ENCODE data around the gene UGT1A7.

Gene UGT1A7

DNA sequence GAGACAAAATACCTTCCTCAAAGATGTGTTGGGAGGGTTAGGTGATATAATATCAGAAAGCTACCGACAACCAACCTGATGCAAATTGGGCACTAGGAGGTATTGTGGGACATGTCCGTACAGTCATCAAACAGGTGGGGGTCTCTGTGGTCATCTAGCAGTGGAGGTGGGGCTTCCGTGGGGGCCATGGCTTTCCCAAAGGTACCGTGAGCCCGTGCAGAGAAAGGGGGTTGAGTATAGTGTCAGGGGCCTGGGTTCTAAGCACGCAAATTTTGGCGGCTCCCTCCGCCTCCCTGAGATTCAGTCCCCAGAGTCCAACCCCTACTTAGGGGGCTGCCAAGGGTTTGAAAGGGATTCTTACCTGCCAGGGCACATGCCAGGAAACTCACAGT is 140.0 kb downstream of the UGT1A7 start:
- TF ChIP-seq ZNF565 (CRISPR knock-in tag; conservative IDR thresholded peaks at IDR 0.05; ENCODE audit: low read depth) (no peak), CSDC2 (CRISPR knock-in tag; IDR thresholded peaks at IDR 0.05) (no peak), ZNF70 (CRISPR knock-in tag; IDR thresholded peaks at IDR 0.05) (no peak), ESRRG (CRISPR knock-in tag; IDR thresholded peaks at IDR 0.05) (no peak), SNAI2 (CRISPR knock-in tag; IDR thresholded peaks at IDR 0.05) (no peak), ARNTL (CRISPR knock-in tag; IDR thresholded peaks at IDR 0.05; ENCODE audit: borderline replicate concordance, low read depth) (no peak), ZC3H10 (CRISPR knock-in tag; IDR thresholded peaks at IDR 0.05) (no peak), TOX (CRISPR knock-in tag; IDR thresholded peaks at IDR 0.05; ENCODE audit: borderline replicate concordance) (no peak), OSR1 (CRISPR knock-in tag; IDR thresholded peaks at IDR 0.05) (no peak), BACH2 (CRISPR knock-in tag; IDR thresholded peaks at IDR 0.05; ENCODE audit: borderline replicate concordance) (no peak), PPARA (CRISPR knock-in tag; IDR thresholded peaks at IDR 0.05; ENCODE audit: borderline replicate concordance) (no peak), ZFP30 (CRISPR knock-in tag; IDR thresholded peaks at IDR 0.05) (no peak), GLIS3 (CRISPR knock-in tag; IDR thresholded peaks at IDR 0.05) (no peak), ZNF8 (CRISPR knock-in tag; IDR thresholded peaks at IDR 0.05) (no peak)
- TF ChIP-seq, protein P1, sequence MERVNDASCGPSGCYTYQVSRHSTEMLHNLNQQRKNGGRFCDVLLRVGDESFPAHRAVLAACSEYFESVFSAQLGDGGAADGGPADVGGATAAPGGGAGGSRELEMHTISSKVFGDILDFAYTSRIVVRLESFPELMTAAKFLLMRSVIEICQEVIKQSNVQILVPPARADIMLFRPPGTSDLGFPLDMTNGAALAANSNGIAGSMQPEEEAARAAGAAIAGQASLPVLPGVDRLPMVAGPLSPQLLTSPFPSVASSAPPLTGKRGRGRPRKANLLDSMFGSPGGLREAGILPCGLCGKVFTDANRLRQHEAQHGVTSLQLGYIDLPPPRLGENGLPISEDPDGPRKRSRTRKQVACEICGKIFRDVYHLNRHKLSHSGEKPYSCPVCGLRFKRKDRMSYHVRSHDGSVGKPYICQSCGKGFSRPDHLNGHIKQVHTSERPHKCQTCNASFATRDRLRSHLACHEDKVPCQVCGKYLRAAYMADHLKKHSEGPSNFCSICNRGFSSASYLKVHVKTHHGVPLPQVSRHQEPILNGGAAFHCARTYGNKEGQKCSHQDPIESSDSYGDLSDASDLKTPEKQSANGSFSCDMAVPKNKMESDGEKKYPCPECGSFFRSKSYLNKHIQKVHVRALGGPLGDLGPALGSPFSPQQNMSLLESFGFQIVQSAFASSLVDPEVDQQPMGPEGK (CRISPR knock-in tag; IDR thresholded peaks at IDR 0.05; ENCODE audit: borderline replicate concordance), result no peak
- TF ChIP-seq, protein P2, sequence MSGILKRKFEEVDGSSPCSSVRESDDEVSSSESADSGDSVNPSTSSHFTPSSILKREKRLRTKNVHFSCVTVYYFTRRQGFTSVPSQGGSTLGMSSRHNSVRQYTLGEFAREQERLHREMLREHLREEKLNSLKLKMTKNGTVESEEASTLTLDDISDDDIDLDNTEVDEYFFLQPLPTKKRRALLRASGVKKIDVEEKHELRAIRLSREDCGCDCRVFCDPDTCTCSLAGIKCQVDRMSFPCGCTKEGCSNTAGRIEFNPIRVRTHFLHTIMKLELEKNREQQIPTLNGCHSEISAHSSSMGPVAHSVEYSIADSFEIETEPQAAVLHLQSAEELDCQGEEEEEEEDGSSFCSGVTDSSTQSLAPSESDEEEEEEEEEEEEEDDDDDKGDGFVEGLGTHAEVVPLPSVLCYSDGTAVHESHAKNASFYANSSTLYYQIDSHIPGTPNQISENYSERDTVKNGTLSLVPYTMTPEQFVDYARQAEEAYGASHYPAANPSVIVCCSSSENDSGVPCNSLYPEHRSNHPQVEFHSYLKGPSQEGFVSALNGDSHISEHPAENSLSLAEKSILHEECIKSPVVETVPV (CRISPR knock-in tag; IDR thresholded peaks at IDR 0.05), result no peak
- TF ChIP-seq, protein P3, sequence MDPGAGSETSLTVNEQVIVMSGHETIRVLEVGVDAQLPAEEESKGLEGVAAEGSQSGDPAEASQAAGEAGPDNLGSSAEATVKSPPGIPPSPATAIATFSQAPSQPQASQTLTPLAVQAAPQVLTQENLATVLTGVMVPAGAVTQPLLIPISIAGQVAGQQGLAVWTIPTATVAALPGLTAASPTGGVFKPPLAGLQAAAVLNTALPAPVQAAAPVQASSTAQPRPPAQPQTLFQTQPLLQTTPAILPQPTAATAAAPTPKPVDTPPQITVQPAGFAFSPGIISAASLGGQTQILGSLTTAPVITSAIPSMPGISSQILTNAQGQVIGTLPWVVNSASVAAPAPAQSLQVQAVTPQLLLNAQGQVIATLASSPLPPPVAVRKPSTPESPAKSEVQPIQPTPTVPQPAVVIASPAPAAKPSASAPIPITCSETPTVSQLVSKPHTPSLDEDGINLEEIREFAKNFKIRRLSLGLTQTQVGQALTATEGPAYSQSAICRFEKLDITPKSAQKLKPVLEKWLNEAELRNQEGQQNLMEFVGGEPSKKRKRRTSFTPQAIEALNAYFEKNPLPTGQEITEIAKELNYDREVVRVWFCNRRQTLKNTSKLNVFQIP (CRISPR knock-in tag; IDR thresholded peaks at IDR 0.05; ENCODE audit: borderline replicate concordance, low read depth), result no peak
- TF ChIP-seq, protein P4, sequence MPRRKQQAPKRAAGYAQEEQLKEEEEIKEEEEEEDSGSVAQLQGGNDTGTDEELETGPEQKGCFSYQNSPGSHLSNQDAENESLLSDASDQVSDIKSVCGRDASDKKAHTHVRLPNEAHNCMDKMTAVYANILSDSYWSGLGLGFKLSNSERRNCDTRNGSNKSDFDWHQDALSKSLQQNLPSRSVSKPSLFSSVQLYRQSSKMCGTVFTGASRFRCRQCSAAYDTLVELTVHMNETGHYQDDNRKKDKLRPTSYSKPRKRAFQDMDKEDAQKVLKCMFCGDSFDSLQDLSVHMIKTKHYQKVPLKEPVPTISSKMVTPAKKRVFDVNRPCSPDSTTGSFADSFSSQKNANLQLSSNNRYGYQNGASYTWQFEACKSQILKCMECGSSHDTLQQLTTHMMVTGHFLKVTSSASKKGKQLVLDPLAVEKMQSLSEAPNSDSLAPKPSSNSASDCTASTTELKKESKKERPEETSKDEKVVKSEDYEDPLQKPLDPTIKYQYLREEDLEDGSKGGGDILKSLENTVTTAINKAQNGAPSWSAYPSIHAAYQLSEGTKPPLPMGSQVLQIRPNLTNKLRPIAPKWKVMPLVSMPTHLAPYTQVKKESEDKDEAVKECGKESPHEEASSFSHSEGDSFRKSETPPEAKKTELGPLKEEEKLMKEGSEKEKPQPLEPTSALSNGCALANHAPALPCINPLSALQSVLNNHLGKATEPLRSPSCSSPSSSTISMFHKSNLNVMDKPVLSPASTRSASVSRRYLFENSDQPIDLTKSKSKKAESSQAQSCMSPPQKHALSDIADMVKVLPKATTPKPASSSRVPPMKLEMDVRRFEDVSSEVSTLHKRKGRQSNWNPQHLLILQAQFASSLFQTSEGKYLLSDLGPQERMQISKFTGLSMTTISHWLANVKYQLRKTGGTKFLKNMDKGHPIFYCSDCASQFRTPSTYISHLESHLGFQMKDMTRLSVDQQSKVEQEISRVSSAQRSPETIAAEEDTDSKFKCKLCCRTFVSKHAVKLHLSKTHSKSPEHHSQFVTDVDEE (CRISPR knock-in tag; IDR thresholded peaks at IDR 0.05), result no peak
- TF ChIP-seq, protein P5, sequence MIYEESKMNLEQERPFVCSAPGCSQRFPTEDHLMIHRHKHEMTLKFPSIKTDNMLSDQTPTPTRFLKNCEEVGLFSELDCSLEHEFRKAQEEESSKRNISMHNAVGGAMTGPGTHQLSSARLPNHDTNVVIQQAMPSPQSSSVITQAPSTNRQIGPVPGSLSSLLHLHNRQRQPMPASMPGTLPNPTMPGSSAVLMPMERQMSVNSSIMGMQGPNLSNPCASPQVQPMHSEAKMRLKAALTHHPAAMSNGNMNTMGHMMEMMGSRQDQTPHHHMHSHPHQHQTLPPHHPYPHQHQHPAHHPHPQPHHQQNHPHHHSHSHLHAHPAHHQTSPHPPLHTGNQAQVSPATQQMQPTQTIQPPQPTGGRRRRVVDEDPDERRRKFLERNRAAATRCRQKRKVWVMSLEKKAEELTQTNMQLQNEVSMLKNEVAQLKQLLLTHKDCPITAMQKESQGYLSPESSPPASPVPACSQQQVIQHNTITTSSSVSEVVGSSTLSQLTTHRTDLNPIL (CRISPR knock-in tag; IDR thresholded peaks at IDR 0.05; ENCODE audit: low read depth), result no peak
- ATAC-seq, result no peak

DNA sequence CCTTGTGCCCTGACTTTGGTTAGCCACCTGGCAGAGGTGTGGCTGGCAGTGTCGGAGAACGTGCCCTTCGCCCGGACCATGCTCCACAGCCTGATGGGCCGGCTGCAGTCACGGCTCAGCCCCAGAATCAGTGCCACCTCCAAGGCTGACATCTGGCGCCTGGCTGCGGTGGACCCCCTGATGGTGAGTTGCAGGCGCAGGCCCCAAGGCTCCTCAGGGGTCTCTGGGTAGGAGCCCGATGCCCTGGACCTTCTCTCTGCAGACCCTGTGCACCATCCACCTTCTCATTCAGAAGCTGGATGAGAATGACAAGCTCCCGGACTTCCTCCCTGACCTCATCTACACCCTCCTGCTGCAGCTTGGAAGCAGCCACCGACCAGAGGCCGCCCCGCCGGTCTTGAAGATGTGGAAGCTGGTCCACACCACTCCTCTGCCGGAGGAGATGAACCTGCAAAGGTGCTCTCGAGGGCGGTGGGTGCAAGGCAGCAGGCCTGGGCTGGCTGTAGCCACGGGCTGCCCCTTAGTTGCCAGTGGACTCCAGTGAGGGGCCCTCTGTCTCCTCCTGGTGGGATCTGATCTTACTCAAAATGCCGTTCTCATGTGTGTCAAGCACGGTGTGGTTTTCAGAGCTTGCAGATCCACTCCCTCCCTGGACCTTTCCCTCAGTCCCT is 140.5 kb downstream of the UGT1A7 start:
- ATAC-seq, result no peak
- TF ChIP-seq, protein P1 (CRISPR knock-in tag; IDR thresholded peaks at IDR 0.05; ENCODE audit: borderline replicate concordance), result no peak
- TF ChIP-seq TOX (CRISPR knock-in tag; IDR thresholded peaks at IDR 0.05; ENCODE audit: borderline replicate concordance) (no peak), ESRRG (CRISPR knock-in tag; IDR thresholded peaks at IDR 0.05) (no peak), TCF4 (CRISPR knock-in tag; IDR thresholded peaks at IDR 0.05; ENCODE audit: borderline replicate concordance) (no peak), GLIS3 (CRISPR knock-in tag; IDR thresholded peaks at IDR 0.05) (no peak), BACH2 (CRISPR knock-in tag; IDR thresholded peaks at IDR 0.05; ENCODE audit: borderline replicate concordance) (no peak), SNAI2 (CRISPR knock-in tag; IDR thresholded peaks at IDR 0.05) (no peak), ZNF70 (CRISPR knock-in tag; IDR thresholded peaks at IDR 0.05) (no peak), CSDC2 (CRISPR knock-in tag; IDR thresholded peaks at IDR 0.05) (no peak), ZC3H10 (CRISPR knock-in tag; IDR thresholded peaks at IDR 0.05) (no peak), ZFP30 (CRISPR knock-in tag; IDR thresholded peaks at IDR 0.05) (no peak), ZFP3 (CRISPR knock-in tag; IDR thresholded peaks at IDR 0.05) (no peak), ZNF8 (CRISPR knock-in tag; IDR thresholded peaks at IDR 0.05) (no peak), OSR1 (CRISPR knock-in tag; IDR thresholded peaks at IDR 0.05) (no peak)
- TF ChIP-seq, protein P3 (CRISPR knock-in tag; IDR thresholded peaks at IDR 0.05; ENCODE audit: borderline replicate concordance, low read depth), result no peak
- TF ChIP-seq, protein P2 (CRISPR knock-in tag; IDR thresholded peaks at IDR 0.05), result no peak
- TF ChIP-seq, protein P5 (CRISPR knock-in tag; IDR thresholded peaks at IDR 0.05; ENCODE audit: low read depth), result no peak
